ENCODE results near the gene LIMD2.

The LIMD2 gene

GRCh38 chr17:63665527-63666214 is 34.3 kb downstream of the LIMD2 start:
- Histone ChIP-seq H3K4me3 (ENCODE audit: insufficient read depth in 1 of 2, low read depth in 1 of 2, low read length in 2 of 2) (no peak overlapping the region), H3K79me1 (replicated peaks; ENCODE audit: low read length, poor library complexity, severe bottlenecking) (peaks cover 11% of the 10 kb centered on the region), H2AK5ac (ENCODE audit: low read length, severe bottlenecking) (no peak overlapping the region), H4K8ac (ENCODE audit: low read length) (no peak overlapping the region), H3K4me2 (ENCODE audit: low read length, poor library complexity, severe bottlenecking) (no peak overlapping the region), H2BK5ac (ENCODE audit: low read depth, low read length, poor library complexity, severe bottlenecking) (no peak overlapping the region), H2AFZ (ENCODE audit: low read depth, low read length) (no peak overlapping the region), H3K36me3 (ENCODE audit: control insufficient read depth in 1 of 2, insufficient read depth in 2 of 2, low read depth in 1 of 2, low read length in 2 of 2) (peaks cover 29 to 79% of the 10 kb centered on the region in 2 experiments), H3K27ac (ENCODE audit: low read length, poor library complexity, severe bottlenecking) (no peak overlapping the region), H3K9me3 (ENCODE audit: control insufficient read depth, low read length) (no peaks in the 10 kb centered on the region), H2BK15ac (ENCODE audit: low read depth, poor library complexity, severe bottlenecking) (no peak overlapping the region), H2BK120ac (ENCODE audit: low read depth, low read length) (no peak overlapping the region), H3K27me3 (ENCODE audit: control insufficient read depth in 1 of 2, insufficient read depth in 1 of 2, low read length in 2 of 2) (no peaks in the 10 kb centered on the region), H3K18ac (ENCODE audit: low read depth in 1 of 2, low read length in 2 of 2) (no peak overlapping the region), H3K4ac (ENCODE audit: low read depth in 1 of 2, low read length in 2 of 2) (no peak overlapping the region), H3K23ac (ENCODE audit: low read length in 2 of 2) (no peak overlapping the region), H2BK12ac (ENCODE audit: low read length in 2 of 2) (no peak overlapping the region), H3K14ac (ENCODE audit: low read length in 2 of 2) (no peak overlapping the region), H3K9ac (ENCODE audit: low read length) (no peak overlapping the region), H3K4me1 (ENCODE audit: control insufficient read depth, insufficient read depth, low read depth, low read length) (no peaks in the 10 kb centered on the region), H4K91ac (ENCODE audit: low read length) (no peak overlapping the region)
- no peak for DNase-seq
- WGBS, result 88% methylated on average over 4 of the region's 5 CpGs

DNA sequence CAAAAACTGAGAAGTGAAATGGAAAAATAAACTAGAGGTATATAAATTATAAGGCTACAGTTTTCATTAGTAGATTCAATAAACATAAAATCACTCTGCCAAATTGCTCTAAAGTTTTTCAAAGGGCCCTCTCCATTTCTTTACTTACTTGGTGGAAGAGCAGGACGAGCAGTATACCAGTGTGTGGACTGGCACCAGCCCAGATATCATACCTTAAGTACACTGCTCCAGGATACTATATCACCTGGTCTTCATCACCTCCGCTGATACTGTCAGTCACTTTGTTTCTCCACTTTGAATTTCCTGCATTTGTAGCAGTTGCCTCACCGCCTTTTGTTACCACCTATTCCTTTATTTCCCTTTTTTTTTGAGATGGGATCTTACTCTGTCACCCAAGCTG is 40.1 kb downstream of the LIMD2 start:
- no peak overlapping the region for H2BK12ac ChIP-seq (ENCODE audit: low read length in 2 of 2)
- 99% methylated on average over 3 of the region's 3 CpGs for WGBS
- no peak overlapping the region for H3K27ac ChIP-seq (ENCODE audit: low read length, poor library complexity, severe bottlenecking)
- H3K36me3 ChIP-seq (ENCODE audit: control insufficient read depth in 1 of 2, insufficient read depth in 2 of 2, low read depth in 1 of 2, low read length in 2 of 2), result peaks cover 18 to 70% of the 10 kb centered on the region in 2 experiments
- H2BK5ac ChIP-seq (ENCODE audit: low read depth, low read length, poor library complexity, severe bottlenecking), result no peak overlapping the region
- no peak overlapping the region for H4K8ac ChIP-seq (ENCODE audit: low read length)
- no peak overlapping the region for H3K18ac ChIP-seq (ENCODE audit: low read depth in 1 of 2, low read length in 2 of 2)
- no peak overlapping the region for H3K23ac ChIP-seq (ENCODE audit: low read length in 2 of 2)
- no peaks in the 10 kb centered on the region for H3K27me3 ChIP-seq (ENCODE audit: control insufficient read depth in 1 of 2, insufficient read depth in 1 of 2, low read length in 2 of 2)
- H2AK5ac ChIP-seq (ENCODE audit: low read length, severe bottlenecking), result no peak overlapping the region
- no peaks in the 10 kb centered on the region for H3K9me3 ChIP-seq (ENCODE audit: control insufficient read depth, low read length)
- no peak overlapping the region for H3K4me3 ChIP-seq (ENCODE audit: insufficient read depth in 1 of 2, low read depth in 1 of 2, low read length in 2 of 2)
- no peak overlapping the region for H2AFZ ChIP-seq (ENCODE audit: low read depth, low read length)
- H3K14ac ChIP-seq (ENCODE audit: low read length in 2 of 2), result no peak overlapping the region
- no peak overlapping the region for H4K91ac ChIP-seq (ENCODE audit: low read length)
- H3K79me1 ChIP-seq (replicated peaks; ENCODE audit: low read length, poor library complexity, severe bottlenecking), result peaks cover 1% of the 10 kb centered on the region
- no peak overlapping the region for H3K9ac ChIP-seq (ENCODE audit: low read length)
- no peak overlapping the region for H2BK15ac ChIP-seq (ENCODE audit: low read depth, poor library complexity, severe bottlenecking)
- DNase-seq, result no peak
- no peaks in the 10 kb centered on the region for H3K4me1 ChIP-seq (ENCODE audit: control insufficient read depth, insufficient read depth, low read depth, low read length)
- H3K4me2 ChIP-seq (ENCODE audit: low read length, poor library complexity, severe bottlenecking), result no peak overlapping the region
- H2BK120ac ChIP-seq (ENCODE audit: low read depth, low read length), result no peak overlapping the region
- H3K4ac ChIP-seq (ENCODE audit: low read depth in 1 of 2, low read length in 2 of 2), result no peak overlapping the region

- no peak overlapping the region for H2BK12ac ChIP-seq (ENCODE audit: low read length in 2 of 2)
- no peak overlapping the region for H3K4me3 ChIP-seq (ENCODE audit: insufficient read depth in 1 of 2, low read depth in 1 of 2, low read length in 2 of 2)
- no peak overlapping the region for H3K27ac ChIP-seq (ENCODE audit: low read length, poor library complexity, severe bottlenecking)
- H2AFZ ChIP-seq (ENCODE audit: low read depth, low read length), result no peak overlapping the region
- no peak overlapping the region for H2BK5ac ChIP-seq (ENCODE audit: low read depth, low read length, poor library complexity, severe bottlenecking)
- no peak overlapping the region for H3K23ac ChIP-seq (ENCODE audit: low read length in 2 of 2)
- H3K9ac ChIP-seq (ENCODE audit: low read length), result no peak overlapping the region
- no peaks in the 10 kb centered on the region for H3K4me1 ChIP-seq (ENCODE audit: control insufficient read depth, insufficient read depth, low read depth, low read length)
- no peak overlapping the region for H3K4me2 ChIP-seq (ENCODE audit: low read length, poor library complexity, severe bottlenecking)
- no peaks in the 10 kb centered on the region for H3K27me3 ChIP-seq (ENCODE audit: control insufficient read depth in 1 of 2, insufficient read depth in 1 of 2, low read length in 2 of 2)
- no peak overlapping the region for H2BK15ac ChIP-seq (ENCODE audit: low read depth, poor library complexity, severe bottlenecking)
- H3K4ac ChIP-seq (ENCODE audit: low read depth in 1 of 2, low read length in 2 of 2), result no peak overlapping the region
- no peak overlapping the region for H3K18ac ChIP-seq (ENCODE audit: low read depth in 1 of 2, low read length in 2 of 2)
- H2AK5ac ChIP-seq (ENCODE audit: low read length, severe bottlenecking), result no peak overlapping the region
- 0% methylated on average over 1 of the region's 1 CpG for WGBS
- DNase-seq, result peak; percentile 7
- H4K91ac ChIP-seq (ENCODE audit: low read length), result no peak overlapping the region
- no peak overlapping the region for H2BK120ac ChIP-seq (ENCODE audit: low read depth, low read length)
- H4K8ac ChIP-seq (ENCODE audit: low read length), result no peak overlapping the region
- no peaks in the 10 kb centered on the region for H3K9me3 ChIP-seq (ENCODE audit: control insufficient read depth, low read length)
- no peak overlapping the region for H3K14ac ChIP-seq (ENCODE audit: low read length in 2 of 2)
- H3K79me1 ChIP-seq (replicated peaks; ENCODE audit: low read length, poor library complexity, severe bottlenecking), result no peaks in the 10 kb centered on the region
- peaks cover 19 to 70% of the 10 kb centered on the region in 2 experiments for H3K36me3 ChIP-seq (ENCODE audit: control insufficient read depth in 1 of 2, insufficient read depth in 2 of 2, low read depth in 1 of 2, low read length in 2 of 2)
Measured at GRCh38 chr17:63658366-63658765, 41.6 kb downstream of the LIMD2 start.

DNA sequence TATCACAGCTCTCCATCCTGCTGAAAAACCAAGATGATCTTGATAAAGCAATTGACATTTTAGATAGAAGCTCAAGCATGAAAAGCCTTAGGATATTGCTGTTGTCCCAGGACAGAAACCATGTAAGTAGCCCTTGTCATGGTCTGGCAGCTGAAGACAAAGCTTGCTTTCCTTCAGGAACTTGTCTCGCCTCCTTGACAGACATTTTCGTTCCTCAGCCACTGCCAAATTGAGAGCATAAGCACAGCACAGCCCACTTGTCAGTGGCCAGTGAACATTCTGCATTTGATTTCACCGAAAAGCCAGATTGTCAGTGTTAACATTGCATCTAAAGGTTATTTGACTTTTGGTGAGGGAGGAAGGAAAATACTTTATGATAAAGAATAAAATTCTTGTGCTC is 42.1 kb downstream of the LIMD2 start:
- H2BK120ac ChIP-seq (ENCODE audit: low read depth, low read length), result no peak overlapping the region
- H2AK5ac ChIP-seq (ENCODE audit: low read length, severe bottlenecking), result no peak overlapping the region
- H3K14ac ChIP-seq (ENCODE audit: low read length in 2 of 2), result no peak overlapping the region
- no peaks in the 10 kb centered on the region for H3K79me1 ChIP-seq (replicated peaks; ENCODE audit: low read length, poor library complexity, severe bottlenecking)
- H2BK12ac ChIP-seq (ENCODE audit: low read length in 2 of 2), result no peak overlapping the region
- no peaks in the 10 kb centered on the region for H3K27me3 ChIP-seq (ENCODE audit: control insufficient read depth in 1 of 2, insufficient read depth in 1 of 2, low read length in 2 of 2)
- no peak overlapping the region for H3K4me2 ChIP-seq (ENCODE audit: low read length, poor library complexity, severe bottlenecking)
- no peaks in the 10 kb centered on the region for H3K9me3 ChIP-seq (ENCODE audit: control insufficient read depth, low read length)
- H2BK5ac ChIP-seq (ENCODE audit: low read depth, low read length, poor library complexity, severe bottlenecking), result no peak overlapping the region
- no peak overlapping the region for H3K4me3 ChIP-seq (ENCODE audit: insufficient read depth in 1 of 2, low read depth in 1 of 2, low read length in 2 of 2)
- no peak overlapping the region for H3K18ac ChIP-seq (ENCODE audit: low read depth in 1 of 2, low read length in 2 of 2)
- no peak overlapping the region for H4K91ac ChIP-seq (ENCODE audit: low read length)
- H4K8ac ChIP-seq (ENCODE audit: low read length), result no peak overlapping the region
- no peak overlapping the region for H3K23ac ChIP-seq (ENCODE audit: low read length in 2 of 2)
- H3K4me1 ChIP-seq (ENCODE audit: control insufficient read depth, insufficient read depth, low read depth, low read length), result no peaks in the 10 kb centered on the region
- WGBS, result 96% methylated on average over 3 of the region's 3 CpGs
- peak overlapping the region; percentile 15 for H2BK15ac ChIP-seq (ENCODE audit: low read depth, poor library complexity, severe bottlenecking)
- no peak overlapping the region for H3K27ac ChIP-seq (ENCODE audit: low read length, poor library complexity, severe bottlenecking)
- peaks cover 16 to 70% of the 10 kb centered on the region in 2 experiments for H3K36me3 ChIP-seq (ENCODE audit: control insufficient read depth in 1 of 2, insufficient read depth in 2 of 2, low read depth in 1 of 2, low read length in 2 of 2)
- H3K4ac ChIP-seq (ENCODE audit: low read depth in 1 of 2, low read length in 2 of 2), result peak overlapping the region in 1 of 2 experiments; percentile 9
- no peak for DNase-seq
- H2AFZ ChIP-seq (ENCODE audit: low read depth, low read length), result no peak overlapping the region
- no peak overlapping the region for H3K9ac ChIP-seq (ENCODE audit: low read length)
